ENCODE measurements around the gene KTN1.

KTN1 gene

DNA sequence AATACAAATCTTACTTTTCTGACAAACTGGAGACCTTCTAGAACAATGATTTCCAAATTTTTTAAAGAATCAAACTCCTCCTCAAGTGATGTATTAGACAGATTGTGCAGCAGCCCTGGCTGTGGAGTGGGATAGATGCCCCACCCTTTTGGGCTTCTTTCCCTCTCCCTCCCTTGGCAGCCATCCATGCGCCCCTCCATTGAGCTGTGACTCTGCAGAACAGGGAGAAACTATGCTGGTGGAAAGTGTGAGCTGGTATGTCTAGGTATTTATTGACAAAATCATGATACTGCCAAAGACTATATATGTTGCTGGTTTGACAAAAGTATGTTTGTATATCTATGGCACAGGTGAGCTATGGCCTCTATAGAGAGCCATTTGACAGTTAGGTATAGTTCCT lies 138.5 kb downstream of the KTN1 start:
- DNase-seq = no peak

DNA sequence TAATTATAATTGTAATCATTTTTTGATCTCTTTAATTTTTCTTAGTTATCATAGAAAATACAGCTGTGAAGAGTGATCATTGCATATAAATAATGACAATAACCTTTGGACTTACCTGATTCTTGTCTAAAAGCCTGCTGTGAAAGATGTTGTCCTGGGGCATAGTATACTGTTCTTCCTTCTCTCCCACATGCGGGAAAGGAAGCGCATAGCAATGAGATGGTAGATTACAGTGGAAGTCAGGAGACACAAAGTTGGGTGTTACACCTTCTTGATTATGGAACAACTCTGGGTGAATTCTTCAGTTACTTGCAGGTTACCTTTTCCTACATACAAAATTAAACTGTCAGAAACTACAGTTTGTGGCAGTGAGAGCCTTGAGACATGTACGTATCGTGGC lies 140.8 kb downstream of the KTN1 start:
- no peak for DNase-seq

DNA sequence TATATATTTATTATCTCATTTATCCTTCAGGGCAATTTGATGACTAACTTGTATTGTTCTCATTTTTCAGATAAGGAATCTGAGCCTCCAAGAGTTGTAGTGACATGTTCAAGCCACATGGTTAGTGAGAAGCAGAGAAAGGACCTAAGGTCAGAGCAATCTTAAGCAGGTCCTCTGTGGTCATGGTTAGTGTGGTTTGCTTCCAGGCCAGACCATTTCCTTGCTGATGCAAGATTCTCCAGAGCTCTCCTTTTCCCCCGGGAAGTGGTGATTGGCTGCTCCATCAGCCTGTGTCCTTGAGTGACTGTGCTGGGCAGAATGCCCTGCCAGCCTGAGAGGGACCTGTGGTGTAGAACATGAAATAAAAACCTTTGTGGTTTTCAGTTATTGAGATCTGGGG lies 141.3 kb downstream of the KTN1 start:
- DNase-seq = no peak

DNA sequence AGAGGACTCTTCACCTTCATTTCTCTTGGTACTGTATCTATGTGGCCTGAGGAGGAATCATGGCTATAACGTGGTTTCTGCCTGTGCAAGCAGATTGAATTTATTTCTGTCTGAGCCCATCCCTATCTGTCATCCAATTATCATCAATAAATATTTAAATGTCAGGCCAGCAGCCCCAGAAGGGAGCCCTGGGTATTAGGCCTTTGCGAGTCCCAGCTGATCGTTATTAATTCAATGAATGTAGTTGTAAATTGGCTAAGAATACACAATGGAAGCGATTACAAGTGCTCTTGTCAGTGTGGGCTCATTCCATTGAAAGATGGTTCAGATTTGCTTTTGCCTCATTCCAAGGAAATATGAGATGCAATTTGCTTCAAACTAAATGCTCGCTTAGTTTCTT lies 142.0 kb downstream of the KTN1 start:
- no peak for DNase-seq

DNA sequence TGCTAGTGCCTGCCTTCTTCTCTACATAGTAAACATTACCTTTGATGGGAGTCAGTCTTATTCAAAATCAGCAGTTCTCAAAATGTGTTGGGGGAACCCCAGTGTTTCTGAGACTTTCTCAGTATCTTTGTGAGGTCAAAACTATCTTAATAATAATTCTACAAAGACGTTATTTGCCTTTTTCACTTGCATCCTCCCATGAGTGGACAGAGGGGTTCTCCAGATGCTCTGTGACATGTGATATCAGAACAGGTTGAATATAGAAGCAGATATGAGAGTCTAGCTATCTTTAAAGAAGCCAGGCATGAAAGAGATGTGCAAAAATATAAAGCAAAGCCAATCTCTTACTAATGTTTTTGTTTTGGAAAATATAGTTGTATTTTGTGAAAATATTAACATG lies 144.7 kb downstream of the KTN1 start:
- no peak for DNase-seq

DNA sequence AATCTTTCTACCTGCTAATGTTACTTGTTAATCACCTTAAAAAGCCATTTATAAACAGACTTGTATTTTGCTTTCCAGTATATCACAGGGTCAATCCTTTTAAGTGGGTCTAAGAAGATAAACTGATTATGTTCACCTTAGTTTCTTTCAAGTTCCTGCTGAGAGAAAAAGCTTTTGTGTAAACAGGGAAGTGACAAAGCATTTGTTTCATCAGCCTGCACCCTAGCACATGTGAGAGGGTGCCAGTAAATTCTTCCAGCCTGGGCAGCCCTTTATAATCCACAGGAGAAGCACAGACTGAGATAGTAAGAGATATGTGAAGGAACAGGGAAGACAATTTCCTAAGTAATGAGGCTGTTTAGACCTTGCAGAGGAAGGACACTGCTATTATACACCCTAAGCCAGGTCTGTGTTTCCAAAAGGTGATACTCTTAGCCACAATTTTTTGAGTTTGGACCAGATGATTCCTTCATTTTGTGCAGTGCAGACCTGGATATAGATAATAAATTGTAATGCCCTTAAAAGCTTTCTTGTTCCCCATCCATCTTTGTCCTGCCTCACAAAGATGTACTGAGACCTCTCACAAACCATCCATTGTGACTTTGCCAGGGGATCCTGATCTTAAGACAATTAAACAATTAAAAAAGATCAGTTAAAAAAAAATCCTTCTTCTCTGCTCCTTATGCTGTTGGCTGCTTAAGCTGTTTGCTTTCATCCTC lies 150.7 kb downstream of the KTN1 start:
- no peak for DNase-seq

DNA sequence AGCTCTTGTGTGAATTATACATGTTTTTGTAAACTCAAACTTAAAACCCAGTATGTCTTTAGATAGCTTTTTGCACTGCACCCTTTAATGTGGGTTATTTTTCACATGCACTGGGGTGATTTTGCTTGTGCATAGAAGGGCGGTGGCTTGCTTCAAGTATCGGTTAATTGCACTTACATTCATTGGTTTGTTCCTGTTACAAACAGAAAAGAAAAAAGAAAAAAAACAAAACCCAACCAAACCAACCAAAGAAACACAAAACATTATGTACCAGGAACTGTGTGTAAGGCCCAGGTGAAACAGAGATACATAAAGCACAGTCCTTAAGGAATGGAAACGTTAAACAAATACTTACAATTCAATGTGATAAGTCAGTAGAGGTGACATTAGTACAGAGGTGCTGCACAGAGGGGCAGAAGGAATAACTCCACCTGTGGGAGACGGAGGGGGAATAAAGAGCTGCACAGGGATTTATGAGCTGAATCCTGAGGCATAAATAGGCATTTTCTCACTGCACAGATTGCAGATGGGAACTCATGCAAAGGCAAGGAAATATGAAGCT lies 151.4 kb downstream of the KTN1 start:
- no peak for DNase-seq

DNA sequence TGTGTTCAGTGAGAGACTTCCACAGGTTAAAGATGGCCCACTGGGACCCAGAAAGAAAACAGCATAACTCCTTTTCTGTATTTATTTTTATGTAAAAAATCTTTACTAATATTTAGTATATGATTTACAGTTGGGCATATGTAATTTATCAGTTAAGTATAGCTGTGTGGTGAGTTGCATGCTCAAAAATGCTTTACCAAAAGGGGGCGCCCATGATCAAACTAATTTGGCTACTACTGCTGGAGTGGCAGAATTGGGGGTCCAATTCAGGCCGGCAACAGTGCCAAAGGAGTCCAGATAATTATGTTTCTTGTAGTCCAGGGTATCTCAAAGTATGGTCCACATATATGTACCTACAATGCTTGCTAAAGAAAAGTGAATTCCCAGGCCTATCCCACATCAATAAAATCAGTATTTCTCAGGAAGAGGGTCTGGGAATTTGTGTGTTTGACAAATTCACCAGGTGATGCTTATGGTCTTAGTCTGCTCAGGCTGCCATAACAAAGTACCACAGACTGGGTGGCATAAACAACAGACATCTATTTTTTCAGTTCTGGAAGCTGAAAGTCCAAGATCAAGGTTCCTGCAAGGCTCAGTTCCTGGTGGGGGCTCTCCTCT lies 152.0 kb downstream of the KTN1 start:
- DNase-seq = peak in 1 of 2 donors; percentile 56

DNA sequence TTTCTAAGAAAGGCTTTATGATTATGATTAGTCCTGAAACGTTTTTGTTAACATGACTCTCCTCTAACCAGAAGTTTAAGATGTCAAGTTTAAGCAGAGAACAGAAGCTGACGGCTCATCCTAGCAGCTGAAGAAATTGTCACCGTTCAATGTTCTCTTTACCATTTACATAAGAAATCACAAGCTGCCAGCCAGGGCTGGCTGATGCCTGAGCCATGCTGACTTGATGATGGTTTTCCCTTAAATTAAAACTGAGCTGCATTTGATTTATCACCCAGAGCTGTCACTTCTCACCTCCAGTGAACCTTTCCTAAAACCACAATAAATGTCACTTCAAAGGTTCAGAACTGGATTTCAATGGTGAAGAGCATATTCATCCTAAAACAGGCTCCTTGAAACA lies 153.6 kb downstream of the KTN1 start:
- no peak for DNase-seq
